Keratinocyte (primary cell): ENCODE data around the gene MFSD11. TPM values are rescaled to one million over a fixed set of nuclear protein-coding genes. Genes with fewer than 3 reads are reported as not detected.

Experiments
- DNase-seq: peaks from one replicate; pipeline ENCODE4 v3.0.0-alpha.2; 2011; ENCODE audit warnings: low read depth, missing footprints, low spot score
- FAIRE-seq: peaks from 2 replicates; lab custom pipeline; 2011; peaks lifted over from hg19 to GRCh38; lab: Jason Lieb, UNC
- H2AFZ ChIP-seq: 2 replicates; pipeline ENCODE4 v1.6.0; 2012; ENCODE audit warnings: low read length, control low read depth, inconsistent platforms; ENCODE audit not compliant: control insufficient read depth
- H3K27ac ChIP-seq: 2 replicates; pipeline ENCODE4 v1.5.1; 2011; ENCODE audit warnings: low read length; ENCODE audit not compliant: control insufficient read depth, insufficient read depth
- H3K27me3 ChIP-seq: 3 replicates; pipeline ENCODE4 v1.6.0; 2011; ENCODE audit warnings: low read length; ENCODE audit not compliant: control insufficient read depth, insufficient read depth; ENCODE audit errors: extremely low read depth
- H3K36me3 ChIP-seq, 2 experiments: 2 replicates in 1 of 2; 3 replicates in 1 of 2; pipeline ENCODE4 v1.5.1; 2011; ENCODE audit warnings: low read length in 2 of 2, mild to moderate bottlenecking in 1 of 2; ENCODE audit not compliant: control insufficient read depth in 2 of 2, insufficient read depth in 2 of 2; ENCODE audit errors: extremely low read depth in 1 of 2
- H3K4me1 ChIP-seq: 3 replicates; pipeline ENCODE4 v1.5.1; 2011; ENCODE audit warnings: low read length; ENCODE audit not compliant: control insufficient read depth, insufficient read depth; ENCODE audit errors: extremely low read depth
- H3K4me2 ChIP-seq: 3 replicates; pipeline ENCODE4 v1.6.0; 2011; ENCODE audit warnings: low read depth, low read length; ENCODE audit not compliant: control insufficient read depth, insufficient read depth; ENCODE audit errors: extremely low read depth
- H3K4me3 ChIP-seq, 3 experiments: fragments of 200-600 bp in 1 of 3; sonication (generic) in 1 of 3; 2 replicates in 2 of 3; 3 replicates in 1 of 3; pipeline ENCODE4 v1.5.1; 2011 to 2016; ENCODE audit warnings: low read length in 3 of 3, mild to moderate bottlenecking in 3 of 3, control low read depth in 2 of 3, inconsistent platforms in 1 of 3, low read depth in 1 of 3, mixed read lengths in 1 of 3, mixed run types in 1 of 3, moderate library complexity in 1 of 3; ENCODE audit not compliant: control insufficient read depth in 2 of 3, insufficient read depth in 2 of 3; ENCODE audit errors: extremely low read depth in 1 of 3
- H3K79me2 ChIP-seq: 2 replicates; pipeline ENCODE4 v1.6.0; 2012; ENCODE audit warnings: low read length; ENCODE audit not compliant: control insufficient read depth, insufficient read depth
- H3K9ac ChIP-seq: 3 replicates; pipeline ENCODE4 v1.6.0; 2011; ENCODE audit warnings: low read length; ENCODE audit not compliant: control insufficient read depth, insufficient read depth; ENCODE audit errors: extremely low read depth
- H3K9me1 ChIP-seq: 3 replicates; pipeline ENCODE4 v1.6.0; 2011; ENCODE audit warnings: low read length; ENCODE audit not compliant: control insufficient read depth, insufficient read depth; ENCODE audit errors: extremely low read depth
- H3K9me3 ChIP-seq: 2 replicates; pipeline ENCODE4 v1.5.1; 2012; ENCODE audit warnings: low read depth, low read length; ENCODE audit not compliant: control insufficient read depth
- H4K20me1 ChIP-seq: 3 replicates; pipeline ENCODE4 v1.6.0; 2011; ENCODE audit warnings: low read length; ENCODE audit not compliant: control insufficient read depth, insufficient read depth; ENCODE audit errors: extremely low read depth
- CTCF ChIP-seq, 3 experiments: IDR thresholded peaks in 1 of 3; conservative IDR thresholded peaks in 1 of 3; optimal IDR thresholded peaks in 1 of 3; 2 replicates in 2 of 3; 3 replicates in 1 of 3; pipeline versions ENCODE3 to v1.5.1; 2011; ENCODE audit warnings: low read length in 3 of 3, mild to moderate bottlenecking in 3 of 3, moderate library complexity in 2 of 3, control low read depth in 1 of 3, inconsistent platforms in 1 of 3; ENCODE audit not compliant: insufficient read depth in 2 of 3; ENCODE audit errors: extremely low read depth in 1 of 3
- EZH2 ChIP-seq: IDR thresholded peaks from one replicate; pipeline ENCODE4 v1.6.1; 2012; ENCODE audit warnings: inconsistent platforms, mild to moderate bottlenecking, low read length, moderate library complexity
- dilution Hi-C: fragments of 300-500 bp; cut with MboI; formaldehyde crosslinking; loops from one replicate; pipeline ENCODE4 v1.7.0; 2020; ENCODE audit warnings: low sequenced_read_pairs; ENCODE audit not compliant: extremely low pct_ligation_motif_present
- polyA plus RNA-seq, 5 experiments: library from polyadenylated mRNA; depleted of rRNA in 3 of 5; stranded (reverse) in 3 of 5; stranded (forward) in 1 of 5; unstranded in 1 of 5; fragments of >200 nt; gene quantifications; 1 replicate in 1 of 5; 2 replicates in 3 of 5; 3 replicates in 1 of 5; pipeline versions ENCODE4 v1.2.1 to v1.2.3, GENCODE V29; 2011 to 2012; ENCODE audit warnings: missing spikeins in 2 of 5, low read depth in 1 of 5, low replicate concordance in 1 of 5

Gene MFSD11
- polyA plus RNA-seq, 1 donor (not counting 4 experiments of a cell fraction or from before 2014, with no cell fraction given): 14.6 TPM

- H3K79me2 ChIP-seq: peaks cover 14% of the 10 kb centered on the region
- dilution Hi-C loops: no loop called here
Measured at GRCh38 chr17:76689859-76690258, 48.1 kb upstream of the MFSD11 start.

DNA sequence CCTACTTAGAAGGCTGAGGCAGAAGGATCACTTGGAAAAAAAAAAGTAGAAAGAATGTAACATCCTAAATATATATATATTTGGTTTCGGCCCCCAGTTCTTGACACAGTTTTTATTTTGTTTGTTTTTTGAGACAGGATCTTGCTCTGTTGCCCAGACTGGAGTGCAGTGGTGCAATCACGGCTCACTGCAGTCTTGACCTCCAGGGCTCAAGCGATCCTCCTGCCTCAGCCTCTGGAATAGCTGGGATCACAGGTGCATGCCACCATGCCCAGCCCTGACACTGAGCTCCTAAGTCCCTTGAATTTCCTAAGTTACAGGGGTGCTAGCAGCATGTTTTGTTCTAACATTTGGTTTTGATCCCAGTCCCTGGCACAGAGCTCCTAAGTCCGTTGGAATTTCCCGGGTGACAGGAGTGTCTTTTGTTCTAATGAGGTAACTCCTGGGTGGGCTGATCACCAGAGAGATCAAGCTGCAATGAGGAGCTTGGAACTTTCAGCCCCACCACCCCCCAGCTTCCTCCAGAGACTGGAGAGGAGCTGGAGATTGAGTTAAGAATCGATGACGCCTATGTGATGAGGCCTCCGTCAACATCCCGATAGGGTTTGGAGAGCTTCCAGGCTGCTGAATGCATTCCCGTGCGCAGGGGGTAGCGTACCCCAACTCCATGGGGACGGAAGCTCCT lies 47.2 kb upstream of the MFSD11 start:
- no peaks in the 10 kb centered on the region for H3K27me3 ChIP-seq
- no peak for DNase-seq
- peaks cover 2% of the 10 kb centered on the region for H3K9me1 ChIP-seq
- no peak overlapping the region for H3K27ac ChIP-seq
- H3K4me3 ChIP-seq: no peak overlapping the region
- peaks cover 2% of the 10 kb centered on the region for H4K20me1 ChIP-seq
- no peak for FAIRE-seq
- dilution Hi-C loops: no loop called here
- no peak overlapping the region for H3K4me2 ChIP-seq
- no peak overlapping the region for H2AFZ ChIP-seq
- no peak for TF ChIP-seq CTCF (optimal IDR thresholded peaks at IDR 0.05 in 1 of 3, IDR thresholded peaks at IDR 0.05 in 1 of 3, conservative IDR thresholded peaks at IDR 0.05 in 1 of 3; ENCODE audit: extremely low read depth in 1 of 3, insufficient read depth in 2 of 3, low read length in 3 of 3)
- no peak for TF ChIP-seq EZH2
- H3K4me1 ChIP-seq: peaks cover 20% of the 10 kb centered on the region
- H3K9me3 ChIP-seq: no peaks in the 10 kb centered on the region
- H3K79me2 ChIP-seq: peaks cover 19% of the 10 kb centered on the region
- H3K36me3 ChIP-seq: peaks cover 3 to 9% of the 10 kb centered on the region in 2 experiments
- H3K9ac ChIP-seq: no peak overlapping the region

More at GRCh38 chr17:76689859-76690258, 48.1 kb upstream of the MFSD11 start:
- Histone ChIP-seq H3K27ac (no peak overlapping the region), H3K27me3 (no peaks in the 10 kb centered on the region), H3K9me3 (no peaks in the 10 kb centered on the region), H3K4me3 (no peak overlapping the region), H3K4me1 (peaks cover 13% of the 10 kb centered on the region), H4K20me1 (peaks cover 2% of the 10 kb centered on the region), H3K36me3 (peaks cover 3 to 7% of the 10 kb centered on the region in 2 experiments), H3K9ac (no peak overlapping the region), H2AFZ (no peak overlapping the region), H3K9me1 (peaks cover 2% of the 10 kb centered on the region), H3K4me2 (no peak overlapping the region)
- TF ChIP-seq CTCF (optimal IDR thresholded peaks at IDR 0.05 in 1 of 3, IDR thresholded peaks at IDR 0.05 in 1 of 3, conservative IDR thresholded peaks at IDR 0.05 in 1 of 3; ENCODE audit: extremely low read depth in 1 of 3, insufficient read depth in 2 of 3, low read length in 3 of 3) (no peak), EZH2 (no peak)
- no peak for DNase-seq
- FAIRE-seq: no peak
